ENCODE data around the gene LENG9.

DNA sequence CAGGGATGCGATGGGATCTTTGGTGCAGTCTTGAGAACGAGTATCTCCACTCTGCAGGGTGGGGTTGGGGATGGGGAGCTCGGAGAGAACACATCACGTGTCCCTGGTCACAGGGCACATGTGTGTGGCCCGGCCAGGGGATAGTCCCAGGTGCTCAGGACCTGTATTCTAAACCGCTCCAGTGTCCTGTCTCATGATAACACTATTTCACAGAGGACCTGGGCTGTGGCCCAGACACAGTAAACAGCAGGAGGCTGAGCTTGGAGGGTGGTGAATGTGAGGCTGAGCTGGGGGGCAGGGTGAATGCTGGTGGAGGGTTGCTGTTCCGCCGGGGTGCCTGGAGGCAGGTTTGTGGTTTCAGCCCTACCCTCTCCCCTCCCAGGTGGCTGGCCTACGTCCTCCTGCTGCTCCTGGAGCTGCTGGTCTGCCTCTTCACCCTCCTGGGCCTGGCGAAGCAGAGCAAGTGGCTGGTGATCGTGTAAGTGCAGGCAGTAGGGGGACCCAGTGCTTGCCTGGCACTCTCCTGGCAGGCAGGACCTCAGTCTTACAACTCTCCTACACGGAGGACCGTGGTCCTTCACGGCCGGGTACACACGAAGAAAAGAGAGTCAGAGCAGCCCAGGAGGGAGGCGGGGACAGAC lies 37.2 kb downstream of the LENG9 start:
- TF ChIP-seq CTCF (IDR thresholded peaks at IDR 0.05) (no peak), POLR2A (IDR thresholded peaks at IDR 0.05) (no peak)

Measured in lower leg skin (tissue), 3 donors.